HG02588 (cell line): ENCODE results near the gene BCLAF3.
A peak's percentile ranks its signal among the peaks of the same experiment; 100 is the strongest.

Experiments used
- ATAC-seq: cut with Tn5 transposase; IDR thresholded peaks from one replicate; pipeline ENCODE4 v1.9.1; 2021; ENCODE audit warnings: mild to moderate bottlenecking, moderate library complexity; ENCODE audit not compliant: unreplicated experiment

BCLAF3 gene

DNA sequence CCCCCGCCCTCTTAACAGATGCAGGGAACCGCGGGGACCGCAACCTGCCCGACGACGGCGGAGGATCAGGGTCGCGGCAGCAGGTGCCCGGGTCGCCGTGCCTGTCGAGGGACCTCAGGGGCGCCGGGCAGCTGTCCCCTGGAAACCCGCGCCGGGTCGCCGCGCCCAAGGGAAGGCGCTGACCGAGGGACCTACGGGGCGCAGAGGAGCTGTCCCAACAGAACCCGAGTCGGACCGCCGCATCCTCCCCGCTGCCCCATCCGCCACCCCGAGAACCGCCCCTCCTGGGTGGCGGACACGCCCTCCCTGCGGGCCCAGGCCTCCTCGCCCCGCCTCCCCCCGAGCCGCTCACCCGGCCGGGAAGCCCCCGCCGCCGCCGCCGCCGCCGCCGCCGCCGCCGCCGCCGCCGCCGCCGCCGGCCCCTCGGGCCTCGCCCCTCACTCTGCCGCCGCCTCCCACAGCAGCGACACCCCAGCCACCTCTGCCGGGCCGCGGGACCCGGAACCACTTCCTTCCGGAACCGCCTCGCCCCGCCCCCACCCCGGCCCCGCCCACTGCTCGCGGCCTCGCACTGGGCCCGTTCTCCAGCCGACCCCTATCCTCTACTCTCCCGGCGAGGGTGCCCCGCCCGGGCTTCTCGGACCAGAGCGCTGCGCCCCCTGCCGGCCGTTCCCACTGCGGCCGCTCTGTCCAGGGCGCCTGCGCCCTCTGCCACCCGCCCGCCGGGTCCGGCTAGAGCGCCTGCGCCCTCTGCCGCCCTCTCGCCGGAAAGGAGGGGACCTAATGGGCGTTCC lies at the start of gene BCLAF3:
Gene BCLAF3, minus strand, starts transcription at position 506 of the 794 bp plus-strand sequence. CDS start 20,797 bp downstream, outside the sequence.
- peak; percentile 86 for ATAC-seq

DNA sequence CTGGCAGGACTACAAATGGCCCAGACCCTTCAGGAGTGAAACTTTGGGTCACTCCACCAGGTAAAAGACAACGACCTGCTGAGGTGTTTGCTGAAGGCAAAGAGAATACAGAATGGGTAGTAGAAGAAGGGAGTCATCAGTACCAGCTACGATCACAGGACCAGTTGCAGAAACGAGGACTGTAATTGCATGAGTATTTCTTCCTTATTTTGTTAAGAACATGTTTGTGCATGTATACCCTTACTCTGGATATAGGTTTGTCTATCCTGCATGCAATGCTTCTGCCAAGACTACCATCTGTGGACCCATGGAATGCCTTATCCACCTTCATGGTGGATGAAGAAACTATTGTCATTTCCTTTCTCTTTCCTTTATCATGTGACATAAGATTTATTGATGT lies 48.1 kb upstream of the BCLAF3 start:
- no peak for ATAC-seq

DNA sequence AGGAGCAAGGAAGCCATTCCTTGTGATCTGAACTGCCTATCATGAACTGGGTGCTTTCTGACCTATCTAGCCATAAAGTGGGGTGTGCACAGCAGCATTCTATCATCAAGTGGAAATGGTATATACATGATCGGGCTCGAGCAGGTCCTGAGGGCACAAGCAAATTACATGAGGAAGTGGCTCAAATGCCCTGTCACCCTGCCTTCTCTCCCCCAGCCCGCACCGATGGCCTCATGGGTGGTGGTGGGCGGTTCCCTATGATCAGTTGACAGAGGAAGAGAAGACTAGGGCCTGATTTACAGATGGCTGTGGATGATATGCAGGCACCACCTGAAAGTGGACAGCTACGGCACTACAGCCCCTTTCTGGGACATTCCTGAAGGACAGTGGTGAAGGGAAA lies 46.3 kb upstream of the BCLAF3 start:
- ATAC-seq = no peak

DNA sequence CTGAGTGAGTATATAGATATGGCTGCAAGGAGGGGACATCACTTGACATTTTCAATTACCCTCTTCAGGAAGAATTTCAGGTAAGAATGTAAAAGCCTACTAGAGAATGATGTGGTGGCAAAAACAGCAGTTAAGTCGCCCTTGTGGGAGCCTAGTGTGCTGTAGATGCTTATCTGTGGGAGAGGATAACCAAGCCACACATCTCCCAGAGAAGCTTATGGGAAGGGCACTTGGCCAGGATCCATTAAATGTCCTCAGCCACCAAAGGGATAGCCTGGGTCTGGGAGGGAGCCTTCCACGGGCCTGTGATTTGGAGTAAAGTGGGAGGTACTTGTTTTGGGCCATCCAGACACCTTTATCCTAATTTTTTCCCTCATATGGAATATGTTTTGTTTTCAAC lies 41.3 kb upstream of the BCLAF3 start:
- no peak for ATAC-seq

DNA sequence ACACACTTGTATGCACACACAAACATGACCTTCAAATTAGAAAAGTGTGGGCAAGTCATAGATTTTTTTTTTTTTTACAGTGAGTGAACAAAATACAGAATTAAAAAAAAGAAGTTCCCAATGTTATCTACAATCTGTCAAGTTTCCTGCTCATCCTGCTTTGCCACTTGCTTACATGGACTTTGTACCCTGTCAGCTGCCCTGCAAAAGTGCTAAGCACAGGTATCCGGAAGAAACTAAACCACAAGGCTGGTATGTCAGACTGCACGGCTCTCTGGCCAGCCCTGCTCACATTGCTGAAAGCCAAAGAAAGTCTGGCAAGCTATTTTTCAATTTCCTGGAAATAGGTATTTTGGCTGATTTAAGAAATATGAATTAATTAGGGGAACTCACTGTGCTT lies 38.9 kb upstream of the BCLAF3 start:
- ATAC-seq = no peak

DNA sequence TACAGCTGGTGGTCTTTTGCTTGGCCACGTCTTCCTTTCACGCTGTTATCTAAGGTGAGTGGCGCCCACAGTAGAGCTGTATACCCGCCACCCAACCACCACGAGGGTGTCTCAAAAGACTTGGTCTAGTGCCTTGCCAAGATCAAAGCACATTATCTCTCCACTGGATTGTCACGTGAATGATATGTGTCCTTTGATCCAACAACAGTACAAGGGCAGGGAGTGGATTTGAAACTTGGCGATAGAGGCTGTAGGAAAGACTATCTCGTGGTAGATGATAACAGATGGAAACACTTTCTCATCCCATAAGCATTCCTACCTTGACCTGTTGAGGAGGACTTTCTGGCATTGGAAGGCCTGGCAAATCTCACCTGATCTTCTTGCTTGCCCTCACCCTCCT lies 37.7 kb upstream of the BCLAF3 start:
- ATAC-seq = no peak

DNA sequence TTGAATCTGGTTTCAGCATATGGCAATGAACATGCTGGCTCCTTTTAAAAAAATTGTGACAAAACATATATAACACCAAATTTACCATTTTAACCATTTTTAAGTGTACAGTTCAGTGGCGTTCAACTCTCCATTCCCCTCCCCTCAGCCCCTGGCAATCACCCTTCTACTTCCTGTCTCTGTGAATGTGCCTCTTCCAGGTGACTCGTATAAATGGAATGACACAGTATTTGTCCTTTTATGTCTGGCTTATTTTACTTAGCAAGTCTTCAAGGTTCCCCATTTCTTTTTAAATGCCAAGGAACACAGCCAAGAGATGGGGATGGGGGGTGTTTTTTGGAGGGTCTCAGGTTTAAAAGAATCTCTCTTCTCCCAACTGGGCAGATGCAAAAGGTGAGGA lies 35.4 kb upstream of the BCLAF3 start:
- no peak for ATAC-seq

DNA sequence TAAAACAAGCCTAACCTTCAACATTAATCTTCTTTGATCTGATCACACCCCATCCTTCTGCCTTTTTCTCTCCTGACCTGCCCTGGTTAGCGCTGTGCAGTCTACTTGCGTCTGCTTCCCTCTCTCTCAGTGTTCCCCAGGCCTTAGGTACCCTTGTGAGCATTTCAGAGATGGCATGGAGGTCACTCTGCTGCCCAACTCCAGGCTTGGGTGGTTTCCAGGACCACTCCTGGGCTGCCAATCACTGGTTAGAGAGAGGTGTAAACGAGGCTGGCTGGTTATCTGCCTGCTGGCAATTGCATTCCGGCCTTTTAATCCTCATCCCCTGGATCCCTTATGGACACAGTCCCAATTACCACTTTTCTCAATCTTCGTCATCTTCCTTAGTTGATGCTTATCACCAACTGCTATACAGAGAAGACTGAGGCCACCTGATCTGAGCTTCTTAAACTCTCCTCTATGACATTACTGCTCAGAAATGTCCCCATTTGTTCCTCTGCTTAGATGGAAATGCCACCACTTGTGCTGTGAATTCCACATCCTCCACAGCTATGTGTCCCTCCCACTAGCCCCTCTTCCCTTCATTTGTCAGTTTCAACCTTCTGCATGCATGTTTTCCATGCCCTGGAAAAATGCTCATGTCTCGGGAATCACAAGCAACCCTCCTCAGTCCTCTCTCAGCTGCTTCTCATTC lies 29.0 kb upstream of the BCLAF3 start:
- no peak for ATAC-seq

DNA sequence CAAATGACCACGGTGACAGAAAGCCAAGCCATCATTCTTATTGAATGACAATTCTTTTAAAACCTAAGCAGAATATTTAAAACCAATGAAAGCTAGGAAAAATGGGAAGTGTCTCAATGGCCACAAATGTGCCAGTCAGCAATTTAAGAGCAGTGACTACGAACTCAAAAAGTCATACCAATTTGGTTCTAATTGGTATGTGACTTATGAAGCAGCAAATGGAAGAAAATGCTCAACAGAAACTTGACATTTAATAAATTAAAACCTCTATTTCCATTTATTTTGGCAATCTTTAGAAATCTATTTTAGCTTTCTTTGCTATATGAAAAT lies 25.7 kb upstream of the BCLAF3 start:
- no peak for ATAC-seq

DNA sequence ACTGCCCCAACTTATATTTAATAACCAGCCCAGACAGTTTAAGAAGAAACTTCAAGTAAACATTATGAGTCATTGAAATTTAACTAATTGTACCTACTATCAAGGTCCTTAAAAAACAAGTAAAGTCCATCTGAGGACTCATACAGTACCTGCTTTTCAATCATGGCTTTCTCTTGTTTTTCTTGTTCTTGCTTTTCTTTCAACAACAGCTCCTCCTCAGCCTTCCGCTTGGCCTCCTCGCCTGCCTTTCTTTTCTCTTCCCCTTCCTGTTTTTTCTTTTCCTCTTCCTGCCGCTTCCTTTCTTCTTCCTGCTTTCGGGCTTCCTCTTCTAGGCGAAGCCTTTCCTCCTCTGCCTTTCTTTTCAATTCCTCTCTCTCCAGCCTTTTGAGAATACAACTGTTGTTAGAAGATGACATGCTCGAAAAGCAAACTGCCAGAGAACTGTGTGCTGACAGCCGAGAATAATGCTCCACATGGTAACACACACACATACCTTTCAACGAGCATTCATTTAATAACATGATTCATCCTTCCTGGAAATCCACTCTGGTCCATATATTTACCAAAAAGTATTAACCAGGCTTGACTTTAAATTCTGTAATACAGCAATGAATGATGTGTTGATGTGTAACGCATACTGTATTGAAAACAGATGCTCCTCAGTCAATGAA lies 25.2 kb upstream of the BCLAF3 start:
- no peak for ATAC-seq

DNA sequence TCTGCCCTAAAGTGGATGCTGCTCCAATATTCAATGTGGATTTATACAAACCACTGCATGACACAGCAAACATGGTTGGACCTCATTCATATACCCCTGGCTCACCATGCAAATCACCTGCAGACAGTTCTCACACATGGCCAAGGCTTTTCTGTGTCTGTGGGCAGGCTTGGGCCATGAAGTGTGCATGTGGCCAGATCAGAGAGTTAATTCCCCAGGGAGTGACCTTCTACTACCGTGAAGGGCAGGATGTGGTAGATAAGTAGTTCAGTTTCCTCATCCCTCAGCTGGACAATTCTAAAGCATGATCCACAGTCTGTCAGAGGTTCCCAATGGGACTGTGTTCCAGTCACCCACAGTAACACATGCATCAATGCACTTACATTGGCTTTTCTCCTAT lies 24.6 kb upstream of the BCLAF3 start:
- no peak for ATAC-seq

DNA sequence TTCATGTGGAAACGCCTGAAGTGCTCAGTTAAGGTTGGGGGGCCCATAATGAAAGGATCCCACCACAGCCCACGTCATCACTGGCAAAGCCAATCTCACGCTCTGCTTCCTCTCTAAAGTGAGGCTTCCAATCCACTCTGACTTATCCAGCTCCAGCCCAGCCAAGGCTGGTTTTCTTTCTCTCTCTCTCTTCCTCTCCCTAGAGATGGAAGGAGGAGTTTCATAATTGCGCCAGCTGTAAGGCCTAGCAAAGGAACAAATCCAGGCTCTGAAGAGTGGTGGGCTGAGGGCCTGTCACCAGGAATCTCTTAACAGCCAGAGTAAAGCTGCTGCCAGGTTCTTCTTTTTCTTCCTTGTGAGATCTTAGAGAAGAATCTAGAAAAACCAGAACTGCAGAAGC lies 20.7 kb upstream of the BCLAF3 start:
- no peak for ATAC-seq

DNA sequence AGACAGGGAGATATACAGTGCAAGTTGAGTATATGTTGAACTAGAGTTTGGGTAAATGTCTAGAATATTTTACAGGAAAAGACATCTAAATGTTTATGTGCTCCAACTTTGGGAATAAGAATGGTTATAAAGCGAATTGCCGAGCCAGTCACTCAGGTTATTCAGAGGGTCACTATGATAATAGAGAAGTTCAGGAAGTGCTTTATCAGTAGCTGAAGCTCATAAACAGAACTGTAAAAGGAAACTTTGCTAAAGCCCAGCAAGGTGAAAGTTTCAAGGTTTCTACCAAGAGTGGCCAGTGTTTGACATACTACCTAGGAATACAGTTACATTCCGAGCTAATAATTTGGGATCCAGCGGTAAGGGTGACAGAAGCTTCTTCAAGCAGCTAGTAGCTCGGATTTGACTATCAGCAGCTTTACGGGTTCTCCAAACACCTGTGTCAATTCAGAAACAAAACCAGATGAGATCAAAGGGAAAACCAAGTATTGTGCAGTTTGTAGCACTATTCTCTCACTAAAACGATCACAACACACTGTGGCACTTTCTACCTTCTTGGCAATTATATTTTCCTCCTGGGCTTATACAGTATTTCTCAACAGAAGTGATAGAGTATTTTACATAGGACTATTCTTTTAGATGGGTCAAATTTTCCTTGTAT lies 17.2 kb upstream of the BCLAF3 start:
- no peak for ATAC-seq

DNA sequence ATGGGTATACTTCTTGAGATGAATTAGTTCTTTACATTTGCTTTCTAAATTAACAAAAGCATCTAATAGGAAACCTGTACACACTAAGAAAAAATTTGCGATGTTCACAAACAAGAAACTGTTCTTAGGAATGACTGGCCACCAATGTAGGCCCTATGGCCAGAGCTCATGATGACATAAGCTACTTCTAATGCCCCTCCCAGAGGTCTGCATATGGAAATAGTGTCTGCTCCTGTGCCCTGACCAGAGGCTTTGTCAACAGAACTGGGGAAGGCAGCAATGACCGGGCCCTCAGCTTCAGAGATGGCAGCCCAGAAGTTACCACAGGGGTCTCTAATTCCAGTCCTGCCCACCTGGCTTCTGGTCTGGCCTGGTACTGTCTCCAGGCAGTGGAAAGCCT lies 15.0 kb upstream of the BCLAF3 start:
- no peak for ATAC-seq

DNA sequence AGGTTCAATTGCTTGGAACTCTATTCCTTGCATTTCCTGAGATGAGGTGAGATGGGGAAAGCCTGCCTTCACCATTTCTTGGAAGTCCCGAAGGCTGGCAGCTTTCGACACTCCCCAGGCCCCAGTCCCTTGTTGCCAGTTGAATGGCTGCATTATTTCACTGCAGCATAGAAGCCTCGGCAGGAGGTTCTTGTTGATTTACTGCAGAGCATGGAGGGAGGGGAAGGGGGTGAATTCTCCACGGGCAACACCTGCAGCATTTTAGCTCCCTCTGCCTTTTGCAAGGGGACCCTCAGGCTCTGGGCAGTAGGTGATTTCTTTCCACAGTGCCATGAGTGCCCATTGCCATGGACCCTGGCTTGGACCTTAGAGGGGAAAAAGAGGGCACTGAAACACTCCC lies 10.7 kb upstream of the BCLAF3 start:
- no peak for ATAC-seq

DNA sequence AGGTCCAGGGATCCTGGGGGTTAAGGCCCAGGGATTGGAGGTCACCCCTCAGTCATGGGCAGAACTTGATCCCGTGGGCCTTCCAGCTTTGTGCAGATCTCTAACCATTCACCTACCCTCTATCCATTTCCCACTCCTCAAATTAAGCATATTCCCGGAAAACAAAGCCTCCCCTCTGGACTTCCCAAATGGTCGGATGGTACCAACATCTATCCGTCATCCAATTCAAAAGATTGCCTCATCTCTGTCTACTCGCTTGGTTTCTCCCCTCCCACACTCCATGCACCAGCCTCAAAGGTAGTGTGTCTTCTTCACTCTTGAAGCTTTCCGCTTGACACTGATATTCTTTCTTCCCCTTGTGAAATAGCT lies 473 bp upstream of the BCLAF3 start:
- no peak for ATAC-seq

DNA sequence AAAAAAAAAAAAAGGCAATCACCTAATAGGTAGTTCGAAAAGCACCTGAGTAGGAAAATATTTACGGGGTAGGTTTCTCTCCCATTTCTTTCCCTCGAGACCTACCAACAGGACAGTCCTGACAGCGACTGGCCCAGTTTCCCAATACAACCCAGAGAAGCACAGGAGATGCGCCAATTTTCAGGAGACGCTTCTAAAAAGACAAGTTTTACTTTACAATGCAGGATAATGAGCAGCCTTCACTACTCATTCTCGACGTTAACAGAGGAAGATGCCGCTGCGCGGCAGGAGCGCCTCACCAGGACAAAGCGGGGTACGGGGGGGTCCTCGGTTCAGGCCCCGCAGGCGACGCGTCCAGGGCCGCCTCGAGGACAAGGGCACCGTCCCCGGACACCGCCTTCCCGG lies 708 bp downstream of the BCLAF3 start:
- ATAC-seq = peak; percentile 16

DNA sequence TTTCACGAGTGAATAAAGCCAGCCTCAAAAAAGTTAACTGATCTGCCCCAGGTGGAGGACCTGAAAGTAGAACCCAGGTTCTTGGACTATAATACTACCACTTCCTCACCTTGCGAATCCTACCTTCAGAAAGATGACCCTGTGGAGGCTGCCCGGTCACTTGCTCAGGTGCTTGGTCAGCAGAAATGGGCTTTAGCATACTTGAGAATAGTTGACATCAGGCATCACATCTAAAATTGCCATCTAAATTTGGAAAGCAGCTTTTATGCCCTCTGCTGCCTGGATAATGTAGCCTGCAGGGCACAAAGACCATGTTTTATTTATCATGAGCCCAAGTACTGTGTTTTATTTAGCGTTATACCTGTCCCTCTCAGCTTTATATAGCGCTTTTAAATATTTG lies 3.0 kb downstream of the BCLAF3 start:
- no peak for ATAC-seq

DNA sequence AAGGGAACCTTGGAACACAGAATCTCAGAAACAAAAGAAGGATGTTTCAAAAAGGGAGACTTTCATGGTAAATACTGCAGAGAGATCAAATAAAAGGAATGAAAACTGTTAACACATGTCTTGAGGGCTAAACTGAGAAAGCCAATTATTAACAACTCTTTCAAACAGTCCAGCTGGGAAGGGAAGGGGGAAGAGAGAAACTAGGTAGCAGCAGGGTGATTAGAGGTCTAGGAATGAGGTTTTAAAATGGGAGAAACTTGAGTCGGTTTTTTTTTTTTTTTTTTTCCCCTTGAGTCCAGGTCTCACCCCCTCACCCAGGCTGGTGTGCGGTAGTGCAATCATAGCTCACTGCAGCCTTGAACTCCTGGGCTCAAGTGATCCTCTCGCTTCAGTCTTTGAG lies 4.3 kb downstream of the BCLAF3 start:
- no peak for ATAC-seq

DNA sequence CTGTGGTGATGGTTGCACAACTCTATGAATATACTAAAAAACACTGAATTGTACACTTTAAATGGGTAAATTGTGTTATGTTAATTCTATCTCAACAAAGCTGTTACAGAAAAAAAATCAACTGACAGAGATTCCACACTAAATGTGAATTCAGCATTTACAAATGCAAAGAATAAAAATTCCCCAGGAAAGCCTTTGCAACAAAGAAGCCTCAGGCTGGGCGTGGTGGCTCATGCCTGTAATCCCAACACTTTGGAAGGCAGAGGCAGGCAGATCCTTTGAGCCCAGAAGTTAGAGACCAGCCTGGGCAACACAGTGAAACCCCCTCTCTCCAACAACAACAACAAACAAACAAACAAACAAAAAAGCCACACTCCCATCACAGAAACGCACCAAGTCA lies 8.9 kb downstream of the BCLAF3 start:
- no peak for ATAC-seq

DNA sequence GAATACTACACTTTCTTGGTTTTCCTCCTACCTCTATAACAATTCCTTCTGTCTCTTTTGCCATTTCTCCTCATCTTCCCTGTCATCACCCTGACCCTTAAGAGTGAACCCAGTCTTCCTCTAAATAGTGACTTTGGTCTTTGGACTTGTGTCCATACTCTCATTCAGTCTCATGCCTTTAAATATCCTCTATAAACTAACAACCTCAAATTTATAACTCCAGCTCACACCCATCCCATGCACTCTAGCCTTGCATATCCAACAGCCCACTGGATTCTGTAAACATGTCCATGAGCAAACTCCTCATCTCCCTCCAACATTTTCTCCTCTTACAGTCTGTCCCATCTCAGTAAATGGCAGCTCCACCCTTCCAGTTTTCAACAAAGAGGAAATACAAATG lies 15.0 kb downstream of the BCLAF3 start:
- ATAC-seq = no peak

DNA sequence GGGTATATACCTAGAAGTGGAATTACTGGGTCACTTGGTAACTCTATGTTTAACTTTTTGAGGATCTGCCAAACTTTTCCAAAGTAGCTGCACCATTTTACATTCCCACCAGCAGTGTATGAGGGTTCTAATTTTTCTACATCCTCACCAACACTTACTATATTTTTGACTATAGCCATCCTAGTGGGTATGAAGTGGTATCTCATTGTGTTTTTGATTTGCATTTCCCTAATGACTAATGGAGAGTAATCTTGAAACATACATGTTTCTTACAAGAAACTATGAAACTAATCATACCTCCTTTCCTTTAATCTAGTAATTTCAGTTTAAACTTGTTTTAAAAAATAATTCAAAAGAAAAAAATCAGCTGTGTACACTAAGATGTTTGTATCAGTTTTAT lies 17.9 kb downstream of the BCLAF3 start:
- ATAC-seq = no peak
